Left renal cortex interstitium (tissue), 4 donors: ENCODE data around the gene GPR37L1. TPM values are rescaled to one million over a fixed set of nuclear protein-coding genes. Genes with fewer than 3 reads are reported as not detected.
"Not testable (repeated sequence)": the region's sequence is repeated elsewhere in the genome, so short reads cannot be mapped to it uniquely, and the experiment has no call there.

ENCODE experiments used
- DNase-seq, 4 donors: peaks; one replicate each; pipeline ENCODE4 v3.0.0-alpha.2; 2013; ENCODE audit warnings: low read depth in 4 of 4, low spot score in 2 of 4, missing footprints in 1 of 4
- polyA plus RNA-seq, 4 donors: library from polyadenylated mRNA; unstranded; fragments of 120-200 nt; gene quantifications; one replicate each; pipeline ENCODE4 v1.2.1, GENCODE V29; 2013; ENCODE audit not compliant: insufficient read length in 4 of 4

GPR37L1 gene
- polyA plus RNA-seq, 4 donors = 0.03 to 0.10 (median 0.06) TPM

DNA sequence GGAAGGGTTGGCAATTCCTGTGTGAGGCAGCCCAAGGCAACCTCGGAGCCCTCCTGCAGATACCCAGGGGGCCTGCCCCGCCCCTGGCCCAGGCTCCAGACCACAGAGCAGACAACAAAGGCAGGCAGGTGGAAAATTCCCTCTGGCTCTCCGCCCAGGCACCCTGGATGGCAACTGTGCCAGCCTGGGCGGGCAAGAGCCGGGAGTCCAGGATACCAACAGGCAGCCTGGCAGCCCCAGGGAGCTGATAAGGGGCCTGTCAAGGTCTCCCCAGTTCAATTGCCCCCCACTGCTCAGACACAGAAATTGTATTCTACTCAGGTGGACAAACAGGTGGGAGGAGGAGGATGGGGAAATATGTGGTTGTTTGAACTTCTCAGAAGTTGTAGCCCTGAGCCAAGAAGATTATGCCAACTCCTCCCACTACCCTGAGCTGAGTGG is 15.4 kb upstream of the GPR37L1 start:
- DNase-seq = no peak

DNA sequence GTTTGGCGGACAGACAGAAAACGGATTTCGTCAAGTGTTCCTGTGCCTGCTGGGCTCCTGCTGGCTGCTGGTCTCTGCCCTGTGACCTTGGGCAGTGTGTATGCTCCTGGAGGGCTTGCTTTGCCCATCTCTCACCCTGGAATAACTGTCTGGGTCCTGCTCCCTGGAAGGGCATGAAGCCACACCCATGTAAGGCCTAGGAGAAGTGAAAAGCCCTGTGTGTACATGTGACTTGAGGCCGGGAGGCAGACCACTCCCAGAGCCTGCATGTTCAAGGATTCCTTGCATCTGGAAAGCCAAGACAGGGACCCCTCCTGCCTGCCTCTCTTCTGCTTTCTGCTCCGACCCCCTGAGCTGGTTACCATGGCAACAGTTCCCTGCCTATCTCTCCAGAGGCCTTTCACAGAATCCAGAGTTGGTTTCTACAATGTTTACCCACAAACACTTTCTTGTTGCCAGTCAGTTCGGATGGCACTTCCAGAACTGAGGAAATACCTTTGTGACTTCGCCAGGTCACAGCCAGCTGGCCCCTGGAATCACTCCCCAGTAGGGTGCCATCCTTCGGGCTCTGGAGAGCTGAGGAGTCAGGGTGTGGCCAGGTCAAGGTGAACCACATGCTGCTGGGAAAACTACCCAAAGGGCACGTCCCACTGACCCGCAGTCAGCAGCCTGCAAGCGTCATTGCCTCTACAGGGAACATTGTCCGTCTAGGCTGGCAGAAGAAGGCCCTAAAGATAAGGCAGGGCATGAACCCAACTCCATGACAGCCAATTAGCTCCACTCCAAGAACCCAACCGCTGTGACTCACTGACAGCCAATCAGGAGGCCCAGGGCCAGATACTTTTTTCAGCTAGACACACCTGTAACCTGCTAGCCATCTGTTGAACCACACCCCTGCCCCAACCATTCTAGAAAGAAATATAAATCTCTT is 14.7 kb upstream of the GPR37L1 start:
- DNase-seq = no peak

DNA sequence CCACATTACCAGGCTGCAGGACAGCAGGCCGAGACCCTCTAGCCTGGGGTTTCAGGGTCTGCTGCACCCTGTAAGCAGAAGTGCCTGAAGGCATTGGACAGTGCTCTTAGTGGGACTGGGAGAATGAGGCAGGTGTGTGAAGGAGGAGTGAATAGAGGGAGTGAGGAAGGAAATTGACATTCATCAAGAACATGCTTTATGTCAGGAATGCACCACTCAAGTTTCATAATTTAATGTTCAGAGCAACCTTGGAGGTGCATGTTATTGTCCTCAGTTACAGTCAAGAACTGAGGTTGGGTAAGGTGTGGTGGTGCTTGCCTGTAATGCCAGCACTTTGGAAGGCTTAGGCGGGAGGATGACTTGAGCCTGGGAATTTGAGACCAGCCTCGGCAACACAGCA is 11.7 kb upstream of the GPR37L1 start:
- DNase-seq = no peak

GRCh38 chr1:202111589-202111988 is 11.1 kb upstream of the GPR37L1 start:
- not testable (repeated sequence) for DNase-seq

DNA sequence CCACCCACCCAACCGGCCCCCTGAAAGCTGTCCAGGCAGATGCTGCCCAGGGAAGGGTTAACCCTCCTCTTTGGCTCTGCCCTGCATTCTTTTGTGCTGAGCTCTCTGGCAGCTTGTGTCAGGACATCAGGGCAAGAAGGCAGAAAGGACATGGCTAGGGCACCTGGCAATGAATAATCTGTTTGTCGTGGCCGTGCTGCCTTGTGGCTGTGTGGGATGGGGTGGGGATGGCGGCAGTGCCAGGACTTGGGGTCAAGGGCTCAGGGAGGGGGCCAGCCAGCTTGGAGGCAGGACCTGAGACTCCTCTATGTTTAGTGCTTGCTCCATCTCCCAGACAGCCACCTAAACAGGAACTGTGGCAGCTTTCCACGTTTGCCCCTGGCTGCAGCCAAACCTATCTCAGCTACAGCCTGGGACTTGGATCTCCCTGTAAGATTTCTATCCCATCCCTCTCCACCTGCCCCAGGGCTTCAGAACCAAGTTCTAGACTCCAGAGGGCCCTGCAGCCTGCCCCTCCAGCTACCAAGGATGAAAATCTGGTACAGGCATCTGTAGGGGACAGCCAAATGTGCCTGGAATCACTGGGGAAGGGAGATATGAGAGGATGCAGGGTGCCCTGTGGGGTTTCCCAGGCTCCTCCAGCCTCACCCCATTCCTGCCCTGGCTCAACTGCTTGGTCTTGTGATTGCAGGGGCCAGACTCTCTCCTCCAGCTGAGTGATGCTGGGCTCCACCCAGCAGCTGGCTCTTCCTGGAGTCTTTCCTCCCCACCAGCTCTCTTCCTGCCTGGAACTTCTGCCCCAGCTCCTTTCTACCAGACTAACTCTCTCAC is 9.6 kb upstream of the GPR37L1 start:
- no peak for DNase-seq

DNA sequence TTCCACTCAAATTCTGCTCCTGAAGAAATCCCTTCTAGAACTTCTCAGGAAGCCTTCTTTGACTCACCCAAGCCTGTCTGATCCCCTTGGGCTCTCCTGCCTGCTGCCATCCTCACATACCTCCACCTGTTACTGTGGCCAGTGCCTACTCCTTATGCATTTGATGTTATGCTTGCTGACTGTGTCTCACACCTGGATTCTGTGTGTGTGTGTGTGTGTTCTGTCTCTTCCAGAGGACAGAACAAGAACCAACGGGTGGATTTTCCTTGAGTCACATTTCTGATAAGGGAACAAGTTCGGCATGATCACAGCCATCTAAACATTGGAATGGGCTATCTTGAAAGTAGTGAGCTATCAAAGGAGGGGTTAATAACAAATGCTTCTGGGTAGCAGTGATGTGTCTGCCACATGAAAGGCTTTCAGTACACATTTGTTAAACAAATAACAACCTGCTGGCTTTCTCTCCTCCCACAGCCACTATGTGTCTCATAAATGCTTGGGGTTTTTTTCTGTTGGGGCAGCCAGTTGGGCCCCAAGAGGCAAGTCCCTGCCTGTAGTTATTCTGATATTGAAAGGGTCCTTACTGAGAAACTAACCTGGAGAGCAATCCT is 8.9 kb upstream of the GPR37L1 start:
- DNase-seq = no peak

DNA sequence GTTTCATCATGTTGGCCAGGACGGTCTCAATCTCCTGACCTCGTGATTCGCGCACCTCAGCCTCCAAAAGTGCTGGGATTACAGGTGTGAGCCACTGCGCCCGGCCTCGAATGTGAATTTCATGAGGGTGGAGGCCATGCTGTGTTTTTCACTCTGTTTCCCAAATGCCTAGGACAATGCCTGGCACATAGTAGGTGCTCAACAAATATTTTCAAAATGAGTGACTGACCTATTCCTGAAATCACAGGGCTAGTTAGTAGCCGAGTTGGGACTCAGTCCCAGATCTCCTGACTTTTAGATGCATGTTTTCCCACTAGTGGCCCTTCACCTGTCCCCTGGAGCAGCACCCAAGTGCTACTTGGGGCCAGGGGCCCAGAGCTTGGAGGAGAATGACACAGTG is 6.4 kb upstream of the GPR37L1 start:
- no peak for DNase-seq

DNA sequence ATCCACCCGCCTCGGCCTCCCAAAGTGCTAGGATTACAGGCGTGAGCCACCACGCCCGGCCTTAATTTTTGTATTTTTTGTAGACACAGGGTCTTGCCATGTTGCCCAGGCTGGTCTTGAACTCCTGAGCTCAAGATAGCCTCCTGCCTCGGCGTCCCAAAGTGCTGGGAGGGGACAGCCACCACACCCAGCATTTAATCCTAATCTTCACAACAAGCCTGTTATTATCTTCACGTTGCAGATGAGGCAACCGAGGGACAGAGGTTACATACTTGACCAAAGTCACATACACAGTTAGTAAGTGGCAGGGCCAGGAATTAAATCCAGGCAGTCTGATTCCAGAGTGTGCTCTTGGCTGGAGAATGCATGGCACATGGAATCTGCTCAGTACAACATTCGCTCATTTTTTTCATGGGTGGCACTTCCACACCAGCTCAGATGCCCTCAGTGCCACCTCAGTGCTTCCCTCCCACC is 4.8 kb upstream of the GPR37L1 start:
- no peak for DNase-seq

- no peak for DNase-seq
Measured at GRCh38 chr1:202121006-202121405, 1.7 kb upstream of the GPR37L1 start.

DNA sequence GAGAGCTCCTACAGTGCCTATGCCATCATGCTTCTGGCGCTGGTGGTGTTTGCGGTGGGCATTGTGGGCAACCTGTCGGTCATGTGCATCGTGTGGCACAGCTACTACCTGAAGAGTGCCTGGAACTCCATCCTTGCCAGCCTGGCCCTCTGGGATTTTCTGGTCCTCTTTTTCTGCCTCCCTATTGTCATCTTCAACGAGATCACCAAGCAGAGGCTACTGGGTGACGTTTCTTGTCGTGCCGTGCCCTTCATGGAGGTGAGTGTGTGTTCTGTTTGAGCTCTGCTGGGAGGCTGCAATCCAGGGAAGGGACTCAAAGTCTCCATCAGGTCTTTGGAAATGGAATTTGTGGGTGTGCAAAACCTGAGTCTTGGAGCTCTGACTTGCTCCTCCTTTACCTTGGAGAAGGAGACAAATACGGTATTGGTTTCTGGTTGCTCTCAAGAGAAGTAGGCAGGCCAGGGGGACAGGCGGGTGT is 658 bp downstream of the GPR37L1 start:
- DNase-seq = no peak

DNA sequence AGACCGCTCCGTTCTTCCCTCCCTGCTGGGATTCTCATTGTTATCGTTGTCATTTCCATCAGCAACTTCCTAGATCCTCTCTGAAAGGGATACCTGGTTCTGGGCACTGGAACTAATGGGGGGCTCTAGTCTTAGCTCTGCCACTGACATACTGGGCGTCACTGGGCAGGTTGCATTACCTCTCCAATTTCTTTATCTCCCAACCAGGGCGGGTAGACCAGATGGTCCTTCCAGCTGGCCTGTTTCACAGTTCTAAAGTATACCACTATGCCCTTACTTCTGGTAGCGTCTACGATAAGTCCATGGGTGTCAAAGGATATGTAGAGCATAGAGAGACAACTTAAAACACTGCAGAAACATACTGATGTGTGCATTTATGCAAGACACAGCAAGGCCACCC is 1.4 kb downstream of the GPR37L1 start:
- no peak for DNase-seq

DNA sequence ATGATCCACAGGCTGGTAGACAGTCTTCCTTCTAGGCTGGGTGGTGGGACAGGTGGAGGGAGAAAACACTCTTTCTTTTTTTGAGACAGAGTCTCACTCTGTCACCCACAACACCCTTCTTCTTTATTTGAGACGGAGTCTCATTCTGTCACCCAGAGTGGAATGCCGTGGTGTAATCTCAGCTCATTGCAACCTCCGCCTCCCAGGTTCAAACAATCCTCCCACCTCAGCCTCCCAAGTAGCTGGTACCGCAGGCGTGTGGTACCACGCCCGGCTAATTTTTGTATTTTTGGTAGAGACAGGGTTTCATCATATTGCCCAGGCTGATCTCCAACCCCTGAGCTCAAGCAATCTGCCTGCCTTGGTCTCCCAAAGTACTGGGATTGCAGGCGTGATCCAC is 2.9 kb downstream of the GPR37L1 start:
- no peak for DNase-seq

DNA sequence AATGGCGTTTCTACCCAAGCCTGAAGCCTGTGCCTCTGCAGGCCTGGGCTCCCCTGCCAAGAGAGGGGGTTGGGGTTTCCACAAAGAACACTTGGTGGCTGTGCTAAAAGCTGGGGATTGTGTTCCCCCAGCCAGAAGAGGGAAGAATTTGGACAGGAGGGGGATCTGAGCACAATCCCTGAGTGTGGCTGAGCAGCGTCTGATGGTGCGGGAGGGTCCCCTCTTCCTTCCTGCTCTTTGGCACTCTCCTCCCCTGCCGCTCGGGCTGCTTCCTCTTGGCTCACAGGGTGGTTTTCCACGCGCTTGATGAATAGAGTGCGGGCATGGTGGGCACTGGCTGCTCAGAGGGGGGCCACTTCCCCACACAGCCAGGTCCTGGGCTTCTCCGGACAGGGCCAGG is 3.7 kb downstream of the GPR37L1 start:
- DNase-seq = no peak

DNA sequence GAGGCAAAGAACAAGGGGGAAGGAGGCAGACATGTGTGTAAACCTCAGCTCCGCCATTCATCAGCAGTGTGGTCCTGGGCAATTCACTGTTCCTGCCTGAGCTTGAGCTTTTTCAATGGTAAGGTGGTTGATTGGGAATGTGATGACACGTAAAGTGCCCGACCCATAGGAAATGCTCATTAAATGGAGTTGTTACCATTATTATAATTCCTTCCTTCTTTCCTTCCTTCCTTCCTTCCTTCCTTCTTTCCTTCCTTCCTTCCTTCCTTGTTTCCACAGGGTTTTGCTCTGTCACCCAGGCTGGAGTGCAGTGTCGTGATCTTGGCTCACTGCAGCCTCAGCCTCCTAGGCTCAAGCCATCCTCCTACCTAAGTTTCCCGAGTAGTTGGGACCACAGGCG is 4.3 kb downstream of the GPR37L1 start:
- DNase-seq = no peak

- no peak for DNase-seq
Measured at GRCh38 chr1:202127836-202128622, 5.3 kb downstream of the GPR37L1 start.

GRCh38 chr1:202129453-202130296 is 7.0 kb downstream of the GPR37L1 start:
- DNase-seq = no peak

DNA sequence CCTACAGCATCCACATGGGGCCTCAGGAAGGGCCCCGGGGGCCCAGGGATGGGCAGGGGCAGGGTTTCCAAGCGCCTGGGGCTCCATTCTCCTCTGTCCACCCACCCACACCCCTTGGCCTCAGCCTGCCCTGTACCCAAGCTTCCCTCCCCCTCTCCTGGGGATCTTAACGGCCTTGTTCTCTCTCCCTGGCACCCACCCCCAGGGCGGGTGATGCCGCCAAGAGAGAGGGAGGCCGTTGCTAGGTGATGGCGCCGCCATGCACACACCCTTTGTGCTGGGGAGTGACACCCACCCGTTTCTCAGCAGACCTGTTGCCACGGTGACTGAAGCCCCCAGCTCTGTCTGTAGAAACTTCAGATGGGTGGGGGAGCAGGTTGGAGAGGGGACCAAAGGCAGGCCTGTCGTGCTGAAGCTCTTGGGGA is 7.6 kb downstream of the GPR37L1 start:
- no peak for DNase-seq

DNA sequence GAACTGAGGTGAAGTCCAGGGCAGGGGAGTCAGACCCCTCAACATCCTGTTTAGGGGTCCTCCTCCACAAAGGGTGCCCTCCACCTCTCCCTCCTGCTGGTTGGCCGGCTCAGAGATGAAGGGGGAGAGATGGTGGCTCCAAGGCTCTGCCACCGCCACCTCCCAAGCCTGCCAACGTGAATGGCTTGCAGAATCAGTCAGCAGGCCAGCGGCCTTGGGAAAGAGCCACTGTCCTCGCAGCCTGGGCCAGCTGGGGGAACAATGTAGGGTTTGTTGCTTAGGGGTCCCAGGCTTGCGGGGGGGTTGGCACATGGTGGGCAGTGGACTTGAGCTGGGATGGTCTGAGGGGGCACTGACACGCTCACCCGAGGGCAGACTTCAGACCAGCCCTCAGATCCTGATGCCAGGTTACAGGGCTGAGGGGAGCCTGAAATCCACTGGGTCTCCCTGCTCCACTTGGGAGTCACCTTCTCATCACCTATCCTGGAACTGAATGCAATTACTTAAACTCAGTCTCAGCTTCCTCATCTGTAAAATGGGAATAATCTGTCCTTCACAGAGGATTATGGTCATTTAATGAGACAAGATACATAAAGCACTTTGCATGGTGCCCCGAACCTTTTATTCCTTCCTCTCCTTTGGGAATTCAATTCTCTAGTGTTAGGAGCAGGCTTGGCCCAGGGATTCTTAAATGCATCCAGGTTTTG is 8.3 kb downstream of the GPR37L1 start:
- no peak for DNase-seq
